Loucy (cell line): Measurements from ENCODE around the gene XRCC3.

ENCODE experiments used
- H2AFZ ChIP-seq: fragments of 200-600 bp; sonication (generic); 2 replicates; pipeline ENCODE4 v1.6.0; 2016; ENCODE audit warnings: antibody characterized with exemption, mild to moderate bottlenecking, low read length, moderate library complexity
- H3F3A ChIP-seq: fragments of 200-600 bp; 2 replicates; pipeline ENCODE4 v1.6.0; 2016; ENCODE audit warnings: antibody characterized with exemption, low read depth, mild to moderate bottlenecking
- H3K27me3 ChIP-seq: fragments of 200-600 bp; sonication (generic); 2 replicates; pipeline ENCODE4 v1.6.1; 2014; ENCODE audit warnings: low read length, mild to moderate bottlenecking; ENCODE audit not compliant: insufficient read depth, poor library complexity, severe bottlenecking
- H3K36me3 ChIP-seq: fragments of 200-600 bp; sonication (generic); 2 replicates; pipeline ENCODE4 v1.6.1; 2016; ENCODE audit warnings: low read length; ENCODE audit not compliant: insufficient read depth
- H3K4me1 ChIP-seq: fragments of 200-600 bp; sonication (generic); 2 replicates; pipeline ENCODE4 v1.5.1; 2014; ENCODE audit warnings: low read length, mild to moderate bottlenecking; ENCODE audit not compliant: insufficient read depth, poor library complexity, severe bottlenecking
- H3K4me2 ChIP-seq: fragments of 200-600 bp; sonication (generic); 2 replicates; pipeline ENCODE4 v1.6.0; 2014; ENCODE audit warnings: antibody characterized with exemption, low read length, low read depth, mild to moderate bottlenecking; ENCODE audit not compliant: poor library complexity, severe bottlenecking
- H3K4me3 ChIP-seq: fragments of 200-600 bp; sonication (generic); 2 replicates; pipeline ENCODE4 v1.5.1; 2014; ENCODE audit warnings: low read length, mild to moderate bottlenecking, mixed read lengths; ENCODE audit not compliant: poor library complexity, severe bottlenecking
- H3K79me2 ChIP-seq: fragments of 200-600 bp; sonication (generic); 2 replicates; pipeline ENCODE4 v1.6.1; 2014; ENCODE audit warnings: low read length; ENCODE audit not compliant: insufficient read depth
- H3K9ac ChIP-seq: fragments of 200-600 bp; sonication (generic); 2 replicates; pipeline ENCODE4 v1.6.0; 2014; ENCODE audit warnings: mild to moderate bottlenecking, low read depth, low read length, moderate library complexity; ENCODE audit not compliant: poor library complexity, severe bottlenecking
- H3K9me2 ChIP-seq: fragments of 200-600 bp; sonication (generic); replicated peaks from 2 replicates; pipeline ENCODE4 v1.6.1; 2016; ENCODE audit warnings: low read depth, low read length, mixed read lengths
- H3K9me3 ChIP-seq: fragments of 200-600 bp; sonication (generic); 2 replicates; pipeline ENCODE4 v1.6.1; 2014; ENCODE audit warnings: mild to moderate bottlenecking, antibody characterized with exemption, low read length, low read depth; ENCODE audit not compliant: insufficient read depth
- H4K20me1 ChIP-seq: fragments of 200-600 bp; sonication (generic); 2 replicates; pipeline ENCODE4 v1.6.0; 2014; ENCODE audit warnings: antibody characterized with exemption, low read length, mild to moderate bottlenecking; ENCODE audit not compliant: insufficient read depth, poor library complexity, severe bottlenecking
- CTCF ChIP-seq: fragments of 200-600 bp; sonication (generic); conservative IDR thresholded peaks from 2 replicates; pipeline ENCODE4 v1.5.1; 2014; ENCODE audit warnings: mild to moderate bottlenecking, antibody characterized with exemption, low read length
- EZH2phosphoT487 ChIP-seq: fragments of 200-600 bp; IDR thresholded peaks from 2 replicates; pipeline ENCODE4 v1.6.1; 2018; ENCODE audit warnings: antibody characterized with exemption, mild to moderate bottlenecking, moderate library complexity, borderline replicate concordance

Gene XRCC3

GRCh38 chr14:103726474-103726873, 11.2 kb upstream of the XRCC3 start:
- H3K9ac ChIP-seq, result no peak overlapping the region
- H3F3A ChIP-seq, result no peaks in the 10 kb centered on the region
- H3K9me2 ChIP-seq, result no peaks in the 10 kb centered on the region
- H3K4me2 ChIP-seq, result no peak overlapping the region
- no peak overlapping the region for H2AFZ ChIP-seq
- no peaks in the 10 kb centered on the region for H3K9me3 ChIP-seq
- H3K4me3 ChIP-seq, result no peak overlapping the region
- no peaks in the 10 kb centered on the region for H3K4me1 ChIP-seq
- no peaks in the 10 kb centered on the region for H3K27me3 ChIP-seq
- H4K20me1 ChIP-seq, result no peaks in the 10 kb centered on the region
- H3K79me2 ChIP-seq, result no peaks in the 10 kb centered on the region; the same call in 1 of the 2 replicates
- no peak for TF ChIP-seq CTCF
- no peak for TF ChIP-seq EZH2phosphoT487
- H3K36me3 ChIP-seq, result peaks cover 12% of the 10 kb centered on the region; the same call in 1 of the 2 replicates

GRCh38 chr14:103725739-103726395, 10.6 kb upstream of the XRCC3 start:
- Histone ChIP-seq H3K9me2 (no peaks in the 10 kb centered on the region), H3K36me3 (peaks cover 12% of the 10 kb centered on the region; the same call in 1 of the 2 replicates), H3K9ac (no peak overlapping the region), H3K79me2 (no peaks in the 10 kb centered on the region; the same call in 1 of the 2 replicates), H3K4me1 (no peaks in the 10 kb centered on the region), H3K4me3 (no peak overlapping the region), H4K20me1 (no peaks in the 10 kb centered on the region), H3K27me3 (no peaks in the 10 kb centered on the region), H3F3A (no peaks in the 10 kb centered on the region), H3K4me2 (no peak overlapping the region), H2AFZ (no peak overlapping the region), H3K9me3 (no peaks in the 10 kb centered on the region)
- TF ChIP-seq CTCF (no peak), EZH2phosphoT487 (no peak)

DNA sequence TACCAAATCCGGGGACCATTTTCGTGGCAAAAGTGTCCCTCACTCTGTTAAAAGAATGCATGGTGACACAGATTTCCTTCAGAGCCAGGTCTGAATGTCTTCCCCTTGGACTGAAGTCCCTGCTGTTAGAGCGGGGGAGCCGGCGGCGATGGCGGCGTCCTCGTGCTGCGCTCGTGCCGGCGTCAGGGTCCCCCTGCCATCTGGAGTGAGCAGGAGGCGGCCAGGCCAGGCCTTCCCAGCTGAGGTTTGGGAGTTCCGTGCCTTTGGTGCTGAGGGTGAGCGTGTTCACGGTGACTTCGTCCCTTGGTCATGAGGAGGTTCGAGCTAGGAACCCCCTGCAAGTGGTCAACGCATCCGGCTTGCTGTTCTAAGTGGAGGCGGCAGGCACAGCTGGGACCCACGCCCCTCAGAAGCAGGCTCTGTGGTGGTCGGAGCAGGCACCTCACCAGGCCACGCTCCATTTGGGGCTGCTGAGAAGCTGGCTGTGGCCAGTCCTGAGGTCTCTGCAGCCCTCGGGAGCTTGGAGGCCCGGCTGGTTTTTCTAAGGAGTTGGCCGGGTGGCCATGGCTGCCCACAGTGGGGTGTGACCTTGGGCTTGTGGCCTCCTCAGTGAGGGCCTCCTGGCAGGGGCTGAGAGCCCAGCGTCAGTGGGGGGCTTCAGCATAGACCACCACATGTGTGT, 9.9 kb upstream of the XRCC3 start:
- Histone ChIP-seq H3K4me1 (no peaks in the 10 kb centered on the region), H3K9ac (no peak overlapping the region), H3F3A (no peaks in the 10 kb centered on the region), H3K4me2 (no peak overlapping the region), H3K9me3 (no peaks in the 10 kb centered on the region), H3K27me3 (no peaks in the 10 kb centered on the region), H3K9me2 (no peaks in the 10 kb centered on the region), H2AFZ (no peak overlapping the region), H4K20me1 (no peaks in the 10 kb centered on the region), H3K36me3 (peaks cover 11% of the 10 kb centered on the region; the same call in 1 of the 2 replicates), H3K79me2 (peaks cover under 1% of the 10 kb centered on the region; the same call in 1 of the 2 replicates), H3K4me3 (no peak overlapping the region)
- TF ChIP-seq EZH2phosphoT487 (no peak), CTCF (no peak)
